DMS53 treated with DMSO at 0.1 percent for 48 hours (cell line): Measurements from ENCODE around the gene GLIPR1L1.

Experiments used
- DNase-seq: peaks from one replicate; lab custom pipeline; 2025; ENCODE audit not compliant: unreplicated experiment; lab: John Stamatoyannopoulos, UW

The GLIPR1L1 gene

DNA sequence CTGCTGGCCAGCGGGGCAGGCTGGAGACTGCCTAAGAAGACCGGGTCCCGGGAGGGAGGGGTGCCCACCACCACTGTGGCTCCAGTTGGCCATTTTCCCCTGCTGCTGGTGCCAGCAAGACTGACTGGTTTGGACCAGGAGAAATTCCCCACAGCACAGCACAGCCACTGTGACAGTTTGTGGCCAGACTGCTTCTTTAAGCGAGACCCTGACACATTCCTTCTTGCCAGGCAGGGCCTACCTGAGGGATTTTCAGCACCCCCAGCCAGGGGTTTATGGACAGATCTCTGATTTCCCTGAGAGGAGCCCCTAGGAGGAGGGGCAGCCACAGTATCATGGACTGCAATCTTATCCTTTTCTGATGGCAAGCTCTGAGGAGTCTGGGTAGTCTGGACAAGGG, 15.5 kb downstream of the GLIPR1L1 start:
- DNase-seq, result no peak

DNA sequence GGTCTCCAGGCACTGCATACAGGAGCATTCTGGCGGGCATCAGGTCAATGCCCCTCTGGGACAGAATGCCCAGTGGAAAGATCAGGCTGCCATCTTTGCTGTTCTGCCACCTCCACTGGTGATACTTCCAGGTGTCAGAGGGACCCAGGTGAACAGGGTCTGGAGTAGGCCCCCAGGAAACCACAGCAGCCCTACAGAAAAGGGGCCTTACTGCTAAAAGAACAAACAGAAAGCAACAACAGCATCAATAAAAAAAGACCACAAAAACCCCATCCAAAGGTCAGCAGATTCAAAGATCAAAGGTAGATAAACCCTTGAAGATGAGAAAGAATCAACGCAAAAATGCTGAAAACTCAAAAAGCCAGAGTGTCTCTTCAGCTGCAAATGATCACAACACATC, 15.9 kb downstream of the GLIPR1L1 start:
- DNase-seq, result no peak

DNA sequence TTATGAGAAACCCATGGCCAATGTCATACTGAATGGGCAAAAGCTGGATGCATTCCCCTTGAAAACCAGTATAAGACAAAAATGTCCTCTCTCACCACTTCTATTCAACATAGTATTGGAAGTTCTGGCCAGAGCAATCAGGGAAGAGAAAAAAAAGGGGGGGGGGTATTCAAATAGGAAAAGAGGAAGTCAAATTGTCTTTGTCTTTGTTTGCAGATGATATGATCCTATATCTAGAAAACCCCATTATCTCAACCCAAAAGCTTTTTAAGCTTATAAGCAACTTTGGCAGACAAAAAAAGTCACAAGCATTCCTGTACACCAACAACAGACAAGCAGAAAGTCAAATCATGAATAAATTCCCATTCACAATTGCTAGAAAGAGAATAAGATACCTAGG, 19.5 kb downstream of the GLIPR1L1 start:
- no peak for DNase-seq

DNA sequence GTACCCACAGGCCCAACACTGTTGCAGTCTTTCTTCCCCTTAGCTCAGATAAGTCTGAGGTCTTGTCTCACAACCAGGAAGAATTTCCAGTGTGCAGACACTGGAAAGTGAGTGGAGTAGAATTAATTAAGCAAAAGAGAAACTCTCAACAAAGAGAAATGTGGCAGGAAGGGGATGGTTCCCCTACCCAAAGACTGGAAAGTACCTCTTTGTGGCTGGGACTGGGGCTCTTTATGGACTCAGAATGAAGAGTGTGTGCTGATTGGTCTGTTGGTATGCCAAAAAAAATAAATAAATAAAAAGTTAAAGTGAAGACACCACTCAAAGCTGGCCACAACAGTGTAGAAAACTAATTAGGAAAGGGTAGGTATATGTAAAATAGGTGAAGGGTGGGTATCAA, 26.4 kb downstream of the GLIPR1L1 start:
- DNase-seq, result no peak

DNA sequence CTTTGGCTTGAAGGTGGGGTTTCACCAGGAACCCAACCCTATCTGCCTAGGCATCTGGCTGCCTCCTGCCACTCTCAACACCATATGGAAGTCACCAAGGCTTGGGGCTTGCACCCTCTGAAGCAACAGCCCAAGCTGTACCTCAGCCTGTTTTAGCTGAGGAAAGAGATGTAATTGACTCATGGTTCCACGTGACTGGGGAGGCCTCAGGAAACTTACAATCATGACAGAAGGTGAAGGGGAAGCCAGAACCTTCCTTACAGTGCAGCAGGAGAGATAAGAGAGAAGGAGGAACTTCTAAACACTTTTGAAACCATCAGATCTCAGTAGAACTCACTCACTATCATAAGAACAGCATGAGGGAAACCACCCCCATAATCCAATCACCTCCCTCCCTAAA, 26.9 kb downstream of the GLIPR1L1 start:
- no peak for DNase-seq

DNA sequence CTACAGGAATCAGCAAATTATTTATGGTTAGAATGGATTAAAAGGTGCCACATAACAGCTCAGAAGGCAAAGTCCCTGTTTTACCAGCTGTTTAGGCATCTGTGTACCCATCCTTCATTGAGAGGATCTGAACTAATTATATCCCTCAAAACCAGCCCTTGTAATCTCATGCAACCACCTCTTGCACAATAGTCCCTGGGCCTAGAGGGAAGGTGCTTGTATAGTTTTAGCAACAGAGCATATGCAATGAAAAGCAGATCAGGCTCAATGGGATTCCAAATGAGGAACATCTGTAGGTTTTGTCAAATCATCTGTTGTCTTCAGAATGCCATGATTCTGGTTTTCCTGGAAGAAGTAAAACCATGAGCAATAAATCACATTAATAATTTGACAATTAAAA, 30.4 kb downstream of the GLIPR1L1 start:
- DNase-seq, result no peak

DNA sequence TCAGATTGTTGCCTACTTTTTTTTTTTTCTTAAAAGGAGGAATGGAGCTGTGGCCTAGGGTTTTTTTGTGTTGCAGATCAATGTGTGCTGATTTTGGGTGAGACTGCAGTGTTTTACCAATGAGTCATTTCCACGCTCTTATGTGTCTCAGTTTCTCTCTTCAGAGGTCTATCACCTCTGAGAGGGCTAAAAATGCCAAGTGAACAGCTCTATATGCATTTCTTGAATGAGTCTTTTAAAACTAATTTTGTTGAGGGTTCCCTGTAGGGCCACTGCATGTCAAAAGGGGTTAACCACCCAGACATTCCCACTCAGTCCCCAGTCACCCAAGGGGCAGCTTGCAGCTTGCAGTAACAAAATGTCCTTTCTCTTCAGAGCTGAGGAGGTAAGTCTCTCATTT, 32.2 kb downstream of the GLIPR1L1 start:
- no peak for DNase-seq

DNA sequence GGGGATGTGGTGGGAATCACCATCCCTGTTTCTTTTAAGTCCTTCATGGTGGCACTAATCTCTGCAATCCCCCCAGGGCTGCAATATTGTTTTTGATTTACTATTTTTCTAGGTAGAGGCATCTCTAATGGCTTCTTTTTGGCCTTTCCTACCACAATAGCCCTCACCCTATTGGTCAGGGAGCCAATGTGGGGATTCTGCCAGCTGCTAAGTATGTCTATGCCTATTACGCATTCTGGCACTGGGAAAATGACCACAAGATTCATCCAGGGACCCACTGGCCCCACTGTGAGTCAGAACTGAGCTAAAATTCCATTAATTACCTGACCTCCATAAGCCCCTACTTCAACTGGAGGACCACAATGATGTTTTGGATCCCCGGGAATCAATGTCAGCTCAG, 40.5 kb downstream of the GLIPR1L1 start:
- DNase-seq, result no peak

DNA sequence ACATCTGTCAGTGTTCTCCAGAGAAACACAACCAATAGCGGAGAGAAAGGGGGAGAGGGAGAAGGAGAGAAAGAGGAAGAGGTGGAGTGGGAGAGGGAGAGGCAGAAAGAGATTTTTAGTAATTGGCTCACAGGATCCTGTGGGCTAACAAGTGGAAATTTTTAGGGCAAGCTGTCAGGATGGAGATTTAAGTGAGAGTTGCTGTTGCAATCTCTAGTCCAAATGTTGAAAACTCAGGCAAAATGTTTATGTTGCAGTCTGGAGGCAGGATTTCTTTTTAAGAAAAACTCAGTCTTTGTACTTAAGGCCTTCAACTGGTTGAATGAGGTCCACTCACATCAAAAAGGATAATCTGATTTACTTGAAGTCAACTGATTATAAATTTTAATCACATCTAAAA, 43.9 kb downstream of the GLIPR1L1 start:
- DNase-seq, result no peak

DNA sequence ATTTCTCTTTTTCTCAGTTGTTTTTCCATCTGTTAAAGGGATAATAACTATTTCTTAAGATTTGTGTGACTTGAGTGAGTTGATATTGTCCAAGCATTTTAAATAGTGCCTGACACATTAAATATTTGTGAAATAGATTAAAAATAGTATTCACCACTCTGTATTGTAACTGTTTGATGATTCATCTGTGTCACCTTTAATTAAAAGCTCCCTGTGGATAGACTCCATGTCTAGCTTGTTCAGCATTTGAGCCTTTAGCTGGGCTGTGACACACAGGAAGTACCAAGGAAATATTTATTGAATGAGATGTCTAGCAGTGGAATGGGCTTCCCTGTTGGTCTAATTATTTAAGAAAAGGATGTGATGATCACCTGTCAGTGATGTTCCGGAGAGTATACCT, 54.6 kb downstream of the GLIPR1L1 start:
- DNase-seq, result peak; percentile 22

DNA sequence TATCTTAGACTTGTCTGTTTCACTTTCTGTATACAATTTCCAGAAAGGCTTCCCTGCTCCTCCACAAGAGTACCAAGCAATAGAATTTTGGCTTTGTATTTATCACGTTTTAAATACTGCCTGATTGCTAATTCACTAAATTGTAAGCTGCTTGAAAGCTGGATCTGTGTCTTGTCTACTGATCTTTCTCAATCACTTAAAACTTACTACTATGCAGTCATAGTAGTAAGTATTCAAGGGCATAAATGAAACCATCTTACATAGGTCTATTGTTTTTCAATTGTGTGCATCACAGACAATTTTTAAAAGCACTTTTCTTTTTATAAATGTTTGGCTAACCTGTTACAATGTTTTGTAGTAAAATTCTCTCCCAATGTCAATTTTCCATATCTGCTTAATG, 55.2 kb downstream of the GLIPR1L1 start:
- no peak for DNase-seq

DNA sequence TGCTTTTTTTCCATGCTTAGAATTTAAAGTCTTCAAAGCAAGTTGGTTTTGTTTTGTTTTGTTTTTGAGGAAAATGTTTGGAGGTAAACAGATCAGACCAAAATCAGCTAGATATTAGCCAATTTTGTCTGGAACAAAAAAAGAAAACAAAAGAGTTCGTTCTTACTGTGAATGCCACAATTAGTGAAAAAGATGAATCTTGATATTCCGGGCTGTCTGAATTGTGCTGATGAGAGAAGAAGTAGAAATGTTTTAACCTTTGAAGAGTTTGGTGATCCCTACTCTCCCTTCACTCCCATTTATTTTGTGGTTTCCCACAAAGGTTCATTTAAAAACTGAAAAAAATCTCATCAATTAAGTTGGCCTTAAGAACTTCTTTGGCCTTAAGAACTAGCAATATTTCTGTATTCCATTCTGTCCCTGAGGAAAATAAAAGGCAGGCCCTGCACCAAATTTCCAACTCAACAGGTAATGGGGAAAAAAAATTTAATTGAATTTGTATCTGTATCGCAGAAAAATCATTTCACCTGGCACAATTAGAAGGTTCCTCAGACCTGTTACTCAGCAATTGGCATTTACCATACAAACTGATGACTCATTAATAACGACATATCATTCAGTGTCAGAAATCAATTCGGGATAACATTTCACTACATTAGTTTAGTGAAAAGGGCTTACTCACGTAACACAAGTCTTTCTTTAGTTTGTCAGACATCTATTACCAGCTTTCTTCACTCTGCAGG, 55.9 kb downstream of the GLIPR1L1 start:
- DNase-seq, result peak; percentile 94

DNA sequence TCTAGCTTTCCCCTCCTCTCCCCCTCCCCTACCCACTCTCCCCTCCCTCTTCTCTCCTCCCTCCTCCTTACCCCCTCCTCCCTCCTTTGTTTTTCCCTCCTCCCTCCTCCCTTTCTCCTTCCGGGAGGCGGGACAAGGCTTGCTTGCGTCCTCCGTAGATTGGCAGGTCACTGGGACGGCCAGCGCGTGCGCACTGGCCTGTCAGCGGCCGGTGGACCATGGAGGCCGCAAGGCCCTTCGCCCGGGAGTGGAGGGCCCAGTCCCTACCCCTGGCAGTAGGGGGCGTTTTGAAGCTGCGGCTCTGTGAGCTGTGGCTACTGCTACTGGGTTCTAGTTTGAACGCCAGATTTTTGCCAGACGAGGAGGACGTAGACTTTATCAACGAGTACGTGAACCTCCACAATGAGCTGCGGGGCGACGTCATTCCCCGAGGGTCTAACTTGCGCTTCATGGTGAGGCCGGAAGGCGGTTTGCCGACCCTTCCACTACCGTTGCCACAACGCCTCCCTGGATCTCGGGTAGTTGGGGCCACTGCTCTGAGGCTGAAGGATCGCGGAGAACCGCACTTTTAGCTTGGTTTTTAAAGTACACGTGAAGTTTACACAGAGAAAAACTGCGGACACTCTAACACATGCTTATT, 56.5 kb downstream of the GLIPR1L1 start, which contains the start of gene GLIPR1L2:
Gene GLIPR1L2 (plus strand): TSS at position 191 of the 640 bp plus-strand sequence. CDS start 28 bp downstream, at position 219.
- peak; percentile 98 for DNase-seq

DNA sequence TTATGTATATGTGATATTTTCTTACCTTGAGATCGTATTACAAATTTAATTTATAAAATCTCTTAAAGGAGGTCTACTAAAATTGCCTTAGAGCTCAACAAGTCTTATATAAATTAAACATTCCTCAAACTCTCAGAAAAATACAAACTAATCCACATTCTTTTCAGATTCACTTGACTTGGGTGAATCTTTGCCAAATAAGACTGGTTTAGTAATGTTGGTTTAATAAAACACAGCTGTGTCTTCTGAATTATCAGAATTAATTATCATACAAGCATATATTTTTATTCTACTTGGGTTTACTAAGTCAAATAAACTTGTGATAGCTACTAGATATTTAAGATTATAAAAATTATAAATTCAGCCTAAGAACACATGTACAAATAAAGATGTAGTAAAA, 69.8 kb downstream of the GLIPR1L1 start:
- no peak for DNase-seq

DNA sequence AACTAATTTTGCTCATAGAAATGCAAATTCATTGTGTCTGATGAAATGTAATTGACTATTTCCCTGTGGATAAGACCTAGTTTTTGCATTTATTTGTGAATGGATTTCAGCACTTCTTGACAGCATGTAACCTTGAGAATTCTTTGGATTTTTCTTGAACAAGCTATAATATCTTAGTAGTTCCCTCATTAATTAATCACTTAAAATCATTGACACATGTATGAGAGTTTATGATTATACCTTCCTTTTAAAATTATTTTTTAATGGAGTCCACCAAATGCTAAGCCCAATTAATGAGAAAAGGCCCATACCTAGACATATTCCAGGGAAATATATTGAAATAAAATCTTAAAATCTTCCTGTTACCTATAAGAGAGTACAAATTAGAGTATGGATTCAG, 73.2 kb downstream of the GLIPR1L1 start:
- no peak for DNase-seq

DNA sequence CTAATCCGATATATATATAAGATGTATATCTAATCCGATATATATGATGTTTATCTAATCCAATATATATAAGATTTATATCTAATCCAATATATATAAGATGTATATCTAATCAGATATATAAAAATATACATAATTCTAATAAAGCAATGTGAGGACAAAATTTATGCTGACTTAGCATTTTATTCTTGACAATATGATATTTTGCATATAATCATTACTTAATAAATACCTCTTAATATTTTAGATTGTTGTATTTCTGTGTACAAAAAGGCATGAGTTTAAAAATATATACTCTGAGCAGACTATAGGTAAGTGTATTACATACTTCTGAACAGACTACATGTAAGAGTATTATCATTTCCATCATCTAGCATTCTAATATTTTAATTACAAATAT, 75.4 kb downstream of the GLIPR1L1 start:
- DNase-seq, result no peak

DNA sequence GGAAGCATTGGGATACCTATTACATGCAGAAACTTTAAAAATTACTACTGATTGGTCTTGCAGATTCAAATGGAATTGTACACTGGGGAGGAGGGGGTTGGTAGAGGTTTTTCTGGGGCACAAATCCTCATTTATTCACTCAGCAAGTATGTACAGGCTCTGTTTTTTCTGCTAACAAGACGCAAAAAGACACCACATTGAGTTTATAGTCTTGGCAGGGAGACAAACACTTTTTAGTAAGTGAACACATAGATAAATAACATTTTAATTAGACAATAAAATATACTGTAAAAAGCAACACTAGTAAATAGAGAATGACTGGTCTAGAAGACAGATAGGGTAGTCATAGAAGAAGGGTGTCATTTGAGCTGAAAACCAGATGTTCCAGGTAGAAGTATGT, 80.2 kb downstream of the GLIPR1L1 start:
- DNase-seq, result no peak

DNA sequence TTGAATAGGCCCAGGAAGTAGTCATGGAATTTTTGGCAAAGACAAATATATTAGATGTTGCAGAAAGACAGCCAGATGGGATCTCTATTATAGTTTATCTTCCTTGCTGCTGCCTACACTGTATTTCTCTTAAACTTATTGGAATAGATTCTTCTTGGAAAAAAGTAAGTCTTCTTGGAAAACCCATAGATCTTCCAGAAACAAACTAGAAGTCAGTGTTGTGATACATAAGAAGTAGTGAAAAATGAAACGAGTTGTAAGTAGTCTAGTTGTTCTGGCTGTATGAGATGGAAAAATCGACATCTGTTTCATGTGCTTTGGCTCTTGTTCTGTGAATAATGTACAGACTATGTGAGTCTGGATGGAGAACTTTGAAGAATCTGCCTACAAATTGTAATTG, 85.4 kb downstream of the GLIPR1L1 start:
- no peak for DNase-seq
